Umbilical cord (tissue), 1 donor: Measurements from ENCODE around the gene KNSTRN. TPM values are rescaled to one million over a fixed set of nuclear protein-coding genes. Genes with fewer than 3 reads are reported as not detected.

Experiments
- total RNA-seq: library from RNA; depleted of rRNA; stranded (reverse); fragments of >200 nt; gene quantifications from one replicate; pipeline ENCODE4 v1.2.3, GENCODE V29; 2014; ENCODE audit warnings: low replicate concordance; ENCODE audit not compliant: insufficient read depth

The KNSTRN gene
- total RNA-seq, 1 donor from 2014 or later, result 13.5 TPM

Other genes starting within 250 kb of the KNSTRN start
- 1.7 TPM for gene BUB1B, start 221.7 kb upstream of the KNSTRN start, total RNA-seq
- 9.4 TPM for gene PAK6, start 143.7 kb upstream of the KNSTRN start, total RNA-seq
- not detected for gene ANKRD63, start 99.7 kb upstream of the KNSTRN start, total RNA-seq
- gene PLCB2, start 74.8 kb upstream of the KNSTRN start, total RNA-seq, result 6.3 TPM
- 26.7 TPM for gene INAFM2, start 59.0 kb upstream of the KNSTRN start, total RNA-seq
- 13.0 TPM for gene CCDC9B, start 41.8 kb upstream of the KNSTRN start, total RNA-seq
- gene PHGR1, start 31.7 kb upstream of the KNSTRN start, total RNA-seq, result not detected
- 1.2 TPM for gene DISP2, start 24.5 kb upstream of the KNSTRN start, total RNA-seq
- gene IVD, start 23.1 kb downstream of the KNSTRN start, total RNA-seq, result 37.6 TPM
- 5.8 TPM for gene BAHD1, start 58.2 kb downstream of the KNSTRN start, total RNA-seq
- gene CHST14, start 88.3 kb downstream of the KNSTRN start, total RNA-seq, result 11.1 TPM
- 20.0 TPM for gene CCDC32, start 182.3 kb downstream of the KNSTRN start, total RNA-seq
- gene RPUSD2, start 186.6 kb downstream of the KNSTRN start, total RNA-seq, result 8.4 TPM
- 13.0 TPM for gene KNL1, start 211.5 kb downstream of the KNSTRN start, total RNA-seq